CD4-positive, alpha-beta T cell (primary cell): ENCODE measurements around the gene F2R. TPM values are rescaled to one million over a fixed set of nuclear protein-coding genes. Genes with fewer than 3 reads are reported as not detected.

Experiments used
- ATAC-seq: fragments of 200-7000 bp; cut with Tn5 transposase; one replicate; pipeline ENCODE4 v1.10.0; 2022; ENCODE audit warnings: mild to moderate bottlenecking; ENCODE audit not compliant: poor library complexity
- CTCF ChIA-PET: fragments of 350-600 bp; sonication (Branson Sonifier 250); formaldehyde crosslinking; loops from one replicate; lab custom pipeline; 2021; ENCODE audit warnings: antibody characterized with exemption, inconsistent platforms; lab: Charles Lee
- POLR2A ChIA-PET: fragments of 350-600 bp; sonication (Branson Sonifier 250); formaldehyde crosslinking; loops from one replicate; lab custom pipeline; 2021; ENCODE audit warnings: antibody characterized with exemption, inconsistent platforms; lab: Charles Lee
- DNase-seq, 14 experiments: peaks; one replicate each; pipeline ENCODE4 v3.0.0-alpha.2; 2013 to 2020; ENCODE audit warnings: mixed read lengths in 2 of 14
- H3K27ac ChIP-seq, 2 donors: one replicate each; pipeline versions ENCODE4 v1.5.1 to v1.7.0; 2013; ENCODE audit warnings: low read length in 2 of 2, low read depth in 1 of 2, mild to moderate bottlenecking in 1 of 2
- H3K27me3 ChIP-seq, 2 experiments: 1 replicate in 1 of 2; 2 replicates in 1 of 2; pipeline versions ENCODE4 v1.6.1 to v1.7.0; 2013; ENCODE audit warnings: low read length in 2 of 2, control low read depth in 1 of 2, mild to moderate bottlenecking in 1 of 2, moderate library complexity in 1 of 2; ENCODE audit not compliant: insufficient read depth in 2 of 2, control insufficient read depth in 1 of 2
- H3K36me3 ChIP-seq: one replicate; pipeline ENCODE4 v1.6.1; 2013; ENCODE audit warnings: low read length, control low read depth; ENCODE audit not compliant: insufficient read depth
- H3K4me1 ChIP-seq: one replicate; pipeline ENCODE4 v1.6.1; 2013; ENCODE audit warnings: low read length, control low read depth; ENCODE audit not compliant: insufficient read depth
- H3K4me3 ChIP-seq: one replicate; pipeline ENCODE4 v1.5.1; 2013; ENCODE audit warnings: mild to moderate bottlenecking, low read length, moderate library complexity
- H3K9me3 ChIP-seq, 2 experiments: 1 replicate in 1 of 2; 2 replicates in 1 of 2; pipeline versions ENCODE4 v1.6.1 to v1.7.0; 2013; ENCODE audit warnings: low read length in 2 of 2, mild to moderate bottlenecking in 2 of 2, control low read depth in 1 of 2, moderate library complexity in 1 of 2; ENCODE audit not compliant: control insufficient read depth in 1 of 2, insufficient read depth in 1 of 2
- H3K27ac Mint-ChIP-seq: one replicate; pipeline ENCODE4 v1.8.0; 2020; ENCODE audit warnings: mixed read lengths
- H3K27me3 Mint-ChIP-seq: one replicate; pipeline ENCODE4 v1.8.0; 2021; ENCODE audit warnings: mixed read lengths
- H3K36me3 Mint-ChIP-seq: one replicate; pipeline ENCODE4 v1.8.0; 2021; ENCODE audit warnings: low read depth, mixed read lengths
- H3K4me1 Mint-ChIP-seq: one replicate; pipeline ENCODE4 v1.8.0; 2021; ENCODE audit warnings: low read depth, mixed read lengths
- H3K4me3 Mint-ChIP-seq: one replicate; pipeline ENCODE4 v1.8.0; 2020; ENCODE audit warnings: mild to moderate bottlenecking, mixed read lengths
- H3K9me3 Mint-ChIP-seq: one replicate; pipeline ENCODE4 v1.8.0; 2020; ENCODE audit warnings: mixed read lengths
- intact Hi-C, 2 experiments: fragments of 100-400 bp; cut with DNase I in 1 of 2; cut with micrococcal nuclease in 1 of 2; formaldehyde crosslinking; loops; one replicate each; pipeline versions ENCODE4 v1.15.1 to v1.9.0; 2023 to 2025; cut with DNase I, micrococcal nuclease
- total RNA-seq, 174 experiments: library from RNA in 2 of 174; stranded (reverse) in 2 of 174; gene quantifications; one replicate each; pipeline ENCODE4 v1.2.3 and lab custom pipeline; 2021 to 2026
- TF ChIP-seq, protein P1 (sequence below): fragments of 200-600 bp; IDR thresholded peaks from one replicate; pipeline ENCODE4 v1.8.0; 2022; ENCODE audit warnings: antibody characterized with exemption, mild to moderate bottlenecking

Gene F2R
- total RNA-seq, 2 experiments from 2014 or later: 1.9 to 2.7 TPM

DNA sequence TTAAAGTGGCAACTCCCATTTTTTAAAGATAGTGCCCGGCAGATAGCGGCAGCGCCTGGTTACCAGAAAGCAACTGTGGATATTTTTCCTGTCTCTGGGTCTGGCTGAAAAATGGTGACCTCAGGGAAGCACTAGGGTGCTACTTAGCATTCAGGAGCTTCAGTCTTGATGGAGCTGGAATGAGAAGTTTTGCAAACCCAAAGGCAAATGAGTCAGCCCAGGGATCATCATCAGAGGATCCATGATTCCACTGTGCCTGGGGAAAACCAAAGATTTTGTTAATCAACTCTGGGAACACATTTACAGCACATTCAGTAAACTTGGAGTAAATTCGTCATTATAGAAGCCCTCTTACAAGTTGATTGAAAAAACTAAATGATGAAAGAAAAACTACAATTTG lies 26.7 kb downstream of the F2R start:
- Mint-ChIP-seq H3K27me3 (no peaks in the 10 kb centered on the region), H3K9me3 (no peaks in the 10 kb centered on the region), H3K36me3 (peaks cover 6% of the 10 kb centered on the region), H3K4me3 (no peak overlapping the region), H3K4me1 (peaks cover 19% of the 10 kb centered on the region), H3K27ac (no peak overlapping the region)
- ATAC-seq: no peak
- DNase-seq: no peak
- intact Hi-C loops: no loop called here
- Histone ChIP-seq H3K36me3 (no peaks in the 10 kb centered on the region), H3K9me3 (no peaks in the 10 kb centered on the region), H3K4me3 (no peak overlapping the region), H3K27ac (no peak overlapping the region), H3K4me1 (peaks cover 24% of the 10 kb centered on the region), H3K27me3 (no peaks in the 10 kb centered on the region)
- CTCF ChIA-PET: no interaction called here
- POLR2A ChIA-PET: no interaction called here
- TF ChIP-seq, protein P1, sequence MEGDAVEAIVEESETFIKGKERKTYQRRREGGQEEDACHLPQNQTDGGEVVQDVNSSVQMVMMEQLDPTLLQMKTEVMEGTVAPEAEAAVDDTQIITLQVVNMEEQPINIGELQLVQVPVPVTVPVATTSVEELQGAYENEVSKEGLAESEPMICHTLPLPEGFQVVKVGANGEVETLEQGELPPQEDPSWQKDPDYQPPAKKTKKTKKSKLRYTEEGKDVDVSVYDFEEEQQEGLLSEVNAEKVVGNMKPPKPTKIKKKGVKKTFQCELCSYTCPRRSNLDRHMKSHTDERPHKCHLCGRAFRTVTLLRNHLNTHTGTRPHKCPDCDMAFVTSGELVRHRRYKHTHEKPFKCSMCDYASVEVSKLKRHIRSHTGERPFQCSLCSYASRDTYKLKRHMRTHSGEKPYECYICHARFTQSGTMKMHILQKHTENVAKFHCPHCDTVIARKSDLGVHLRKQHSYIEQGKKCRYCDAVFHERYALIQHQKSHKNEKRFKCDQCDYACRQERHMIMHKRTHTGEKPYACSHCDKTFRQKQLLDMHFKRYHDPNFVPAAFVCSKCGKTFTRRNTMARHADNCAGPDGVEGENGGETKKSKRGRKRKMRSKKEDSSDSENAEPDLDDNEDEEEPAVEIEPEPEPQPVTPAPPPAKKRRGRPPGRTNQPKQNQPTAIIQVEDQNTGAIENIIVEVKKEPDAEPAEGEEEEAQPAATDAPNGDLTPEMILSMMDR: no peak

DNA sequence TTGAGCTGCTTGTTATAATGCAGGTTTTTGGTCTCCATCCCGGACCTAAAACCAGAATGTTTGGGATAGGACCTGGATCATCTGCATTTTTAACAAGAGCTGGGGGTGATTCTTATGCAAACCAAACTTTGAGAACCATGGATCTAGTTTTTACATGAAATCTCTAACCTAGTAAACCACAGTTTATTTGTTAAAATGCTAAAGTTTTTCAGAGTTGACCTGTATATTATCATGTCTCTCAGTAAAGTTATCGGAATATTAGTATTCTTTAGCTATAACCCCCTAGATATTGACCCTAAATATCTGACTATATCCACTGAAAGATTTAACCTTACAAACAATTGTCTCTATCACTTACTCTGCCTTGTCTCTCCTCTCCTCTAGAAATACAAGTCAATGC lies 28.7 kb downstream of the F2R start:
- H3K4me1 ChIP-seq: peaks cover 5% of the 10 kb centered on the region
- H3K36me3 Mint-ChIP-seq: no peaks in the 10 kb centered on the region
- H3K9me3 ChIP-seq: no peaks in the 10 kb centered on the region
- H3K27ac Mint-ChIP-seq: no peak overlapping the region
- no peaks in the 10 kb centered on the region for H3K36me3 ChIP-seq
- POLR2A ChIA-PET: interaction anchor here (0.5 kb wide), 1 partner anchor 29 kb away, joined by 5 read pairs; no protein-coding TSS in a partner anchor
- DNase-seq (no peak), ATAC-seq (no peak)
- peaks cover 4% of the 10 kb centered on the region for H3K27me3 Mint-ChIP-seq
- no peak overlapping the region for H3K4me3 Mint-ChIP-seq
- intact Hi-C loops: no loop called here
- no peaks in the 10 kb centered on the region for H3K9me3 Mint-ChIP-seq
- TF ChIP-seq, protein P1: no peak
- H3K27me3 ChIP-seq: no peaks in the 10 kb centered on the region
- H3K4me1 Mint-ChIP-seq: peaks cover 2% of the 10 kb centered on the region
- CTCF ChIA-PET: interaction anchor here (0.9 to 2.0 kb wide), 3 partner anchors 11 to 30 kb away, joined by 3 to 6 read pairs (median 3); no protein-coding TSS in a partner anchor
- no peak overlapping the region for H3K27ac ChIP-seq
- H3K4me3 ChIP-seq: no peak overlapping the region

DNA sequence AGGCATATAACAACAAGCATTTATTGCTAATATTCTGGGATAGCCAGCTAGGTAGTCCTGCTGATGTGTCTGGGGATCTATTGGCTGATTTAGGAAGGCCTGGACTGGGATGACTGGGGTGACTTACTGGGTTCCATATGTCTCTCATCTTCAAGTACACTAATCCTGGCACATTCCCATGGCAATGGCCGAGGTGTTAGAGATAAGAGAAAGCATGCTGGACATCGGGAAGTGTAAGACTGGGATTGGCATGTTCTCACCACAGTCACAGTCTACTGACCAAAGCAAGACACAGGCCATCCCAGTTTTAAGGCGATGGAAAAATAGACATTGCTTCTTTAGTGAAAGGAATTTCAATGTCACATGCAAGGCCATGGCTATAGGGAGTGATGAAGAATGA lies 29.7 kb downstream of the F2R start:
- ATAC-seq (no peak), DNase-seq (no peak)
- Histone ChIP-seq H3K27me3 (no peaks in the 10 kb centered on the region), H3K36me3 (no peaks in the 10 kb centered on the region), H3K27ac (no peak overlapping the region), H3K4me3 (no peak overlapping the region), H3K9me3 (no peaks in the 10 kb centered on the region), H3K4me1 (no peaks in the 10 kb centered on the region)
- intact Hi-C loops: no loop called here
- Mint-ChIP-seq H3K36me3 (no peaks in the 10 kb centered on the region), H3K4me3 (no peak overlapping the region), H3K9me3 (no peaks in the 10 kb centered on the region), H3K4me1 (no peaks in the 10 kb centered on the region), H3K27me3 (peaks cover 9% of the 10 kb centered on the region), H3K27ac (no peak overlapping the region)
- ChIA-PET CTCF (no interaction called here), POLR2A (no interaction called here)
- TF ChIP-seq, protein P1: no peak
